Ovary (tissue), 3 donors: ENCODE results near the gene ARMC7.

Experiments
- POLR2A ChIP-seq: fragments of 450-650 bp; IDR thresholded peaks from one replicate; pipeline ENCODE4 v1.6.1; 2017; ENCODE audit warnings: antibody characterized with exemption, mild to moderate bottlenecking, moderate library complexity
- TF ChIP-seq, protein P1 (sequence below), 3 donors: fragments of 450-650 bp in 2 of 3; fragments of 200-600 bp in 1 of 3; IDR thresholded peaks; one replicate each; pipeline versions ENCODE4 v1.5.1 to v1.8.0; 2016 to 2022; ENCODE audit warnings: antibody characterized with exemption in 3 of 3, mild to moderate bottlenecking in 1 of 3
- donor health status: DM: no; HTN: no; CAD: no.

DNA sequence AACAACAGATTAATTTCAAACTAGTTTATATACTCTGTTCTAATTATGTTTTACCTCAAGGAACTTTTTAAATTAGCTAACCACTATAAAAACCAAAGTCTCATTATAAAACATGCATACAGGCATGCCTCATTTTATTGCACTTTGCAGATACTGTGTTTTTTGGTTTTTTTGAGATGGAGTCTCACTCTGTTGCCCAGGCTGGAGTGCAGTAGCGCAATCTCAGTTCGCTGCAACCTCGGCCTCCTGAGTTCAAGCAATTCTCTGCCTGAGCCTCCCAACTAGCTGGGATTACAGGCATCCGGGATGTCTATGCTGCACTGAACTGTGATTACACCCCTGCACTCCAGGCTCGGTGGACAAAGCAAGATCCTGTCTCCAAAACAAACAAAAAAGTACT, 53.3 kb downstream of the ARMC7 start:
- TF ChIP-seq, protein P1, sequence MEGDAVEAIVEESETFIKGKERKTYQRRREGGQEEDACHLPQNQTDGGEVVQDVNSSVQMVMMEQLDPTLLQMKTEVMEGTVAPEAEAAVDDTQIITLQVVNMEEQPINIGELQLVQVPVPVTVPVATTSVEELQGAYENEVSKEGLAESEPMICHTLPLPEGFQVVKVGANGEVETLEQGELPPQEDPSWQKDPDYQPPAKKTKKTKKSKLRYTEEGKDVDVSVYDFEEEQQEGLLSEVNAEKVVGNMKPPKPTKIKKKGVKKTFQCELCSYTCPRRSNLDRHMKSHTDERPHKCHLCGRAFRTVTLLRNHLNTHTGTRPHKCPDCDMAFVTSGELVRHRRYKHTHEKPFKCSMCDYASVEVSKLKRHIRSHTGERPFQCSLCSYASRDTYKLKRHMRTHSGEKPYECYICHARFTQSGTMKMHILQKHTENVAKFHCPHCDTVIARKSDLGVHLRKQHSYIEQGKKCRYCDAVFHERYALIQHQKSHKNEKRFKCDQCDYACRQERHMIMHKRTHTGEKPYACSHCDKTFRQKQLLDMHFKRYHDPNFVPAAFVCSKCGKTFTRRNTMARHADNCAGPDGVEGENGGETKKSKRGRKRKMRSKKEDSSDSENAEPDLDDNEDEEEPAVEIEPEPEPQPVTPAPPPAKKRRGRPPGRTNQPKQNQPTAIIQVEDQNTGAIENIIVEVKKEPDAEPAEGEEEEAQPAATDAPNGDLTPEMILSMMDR (IDR thresholded peaks at IDR 0.05): no peak
- TF ChIP-seq POLR2A: no peak
